ENCODE results near the gene FBXO21. TPM values are rescaled to one million over a fixed set of nuclear protein-coding genes. Genes with fewer than 3 reads are reported as not detected.

The FBXO21 gene
- total and polyA plus RNA-seq, 8 donors = 9.0 to 42.4 (median 24.8) TPM

DNA sequence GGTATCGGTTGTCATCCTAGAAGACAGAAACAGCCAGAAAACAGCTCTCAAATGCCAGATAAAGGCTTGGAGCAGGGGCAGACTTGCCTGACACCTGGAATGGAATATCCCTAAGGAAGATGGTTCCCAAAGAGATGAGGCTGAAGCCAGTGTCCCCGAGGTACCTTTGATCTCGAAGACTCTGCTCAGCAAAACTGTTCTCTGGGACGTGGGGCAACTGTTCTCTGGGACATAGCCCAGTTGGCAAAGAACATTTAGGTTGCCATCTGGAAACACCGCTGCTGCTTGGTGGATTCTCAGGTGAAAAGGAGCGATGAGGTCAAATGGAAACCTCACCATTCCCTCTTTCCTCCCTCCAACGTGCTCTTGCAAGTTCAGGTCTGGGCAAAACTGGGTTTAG is 27.9 kb upstream of the FBXO21 start:
- no peaks in the 10 kb centered on the region for H3K36me3 ChIP-seq
- no peak overlapping the region for H3K4me3 ChIP-seq
- H3K4me1 ChIP-seq = no peaks in the 10 kb centered on the region
- no peaks in the 10 kb centered on the region for H3K27me3 ChIP-seq
- no peak for ATAC-seq
- FAIRE-seq = no peak
- DNase-seq = no peak
- H3K27ac ChIP-seq = no peak overlapping the region
- no peaks in the 10 kb centered on the region for H3K9me3 ChIP-seq
- intact Hi-C loops (cut with DNase I) = loop anchor here (10.0 kb wide), 1 partner anchor 627 kb away; no protein-coding TSS in a partner anchor
- 82 to 88% methylated on average over 7 of the region's 7 CpGs for WGBS, 2 donors
- TF ChIP-seq CTCF (IDR thresholded peaks at IDR 0.05) = no peak

GRCh38 chr12:117216686-117217085 is 26.4 kb upstream of the FBXO21 start:
- DNase-seq (no peak), FAIRE-seq (no peak), ATAC-seq (no peak)
- no peak for TF ChIP-seq CTCF (IDR thresholded peaks at IDR 0.05)
- Histone ChIP-seq H3K27ac (no peak overlapping the region), H3K36me3 (no peaks in the 10 kb centered on the region), H3K4me3 (no peak overlapping the region), H3K4me1 (no peaks in the 10 kb centered on the region), H3K27me3 (no peaks in the 10 kb centered on the region), H3K9me3 (no peaks in the 10 kb centered on the region)
- intact Hi-C loops (cut with DNase I) = loop anchor here (10.0 kb wide), 1 partner anchor 628 kb away; no protein-coding TSS in a partner anchor
- WGBS, 2 donors = 82 to 93% methylated on average over 5 of the region's 5 CpGs

DNA sequence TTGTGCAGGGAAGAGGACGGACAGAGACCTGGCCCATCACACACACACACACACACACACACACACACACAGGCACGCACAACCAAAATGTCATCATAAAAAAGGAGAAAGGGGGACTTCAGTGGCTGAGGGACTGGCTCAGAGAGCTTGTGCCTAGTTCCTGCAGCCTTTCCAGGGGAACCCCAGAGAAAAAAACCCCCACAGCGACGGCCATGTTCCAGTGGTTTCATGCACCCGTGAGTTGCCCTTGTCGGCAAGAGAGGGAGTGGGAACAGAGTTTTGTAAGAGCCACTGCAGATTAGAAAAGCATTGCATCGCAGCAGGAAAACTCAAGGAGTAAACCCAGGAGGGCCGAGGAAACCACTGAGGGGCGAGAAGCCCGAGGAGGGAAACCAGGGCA is 24.5 kb upstream of the FBXO21 start:
- Histone ChIP-seq H3K27me3 (no peaks in the 10 kb centered on the region), H3K9me3 (no peaks in the 10 kb centered on the region), H3K4me3 (no peak overlapping the region), H3K4me1 (no peaks in the 10 kb centered on the region), H3K27ac (no peak overlapping the region), H3K36me3 (no peaks in the 10 kb centered on the region)
- ATAC-seq (no peak), FAIRE-seq (no peak), DNase-seq (no peak)
- WGBS, 2 donors = 84 to 85% methylated on average over 10 of the region's 10 CpGs
- no peak for TF ChIP-seq CTCF (IDR thresholded peaks at IDR 0.05)
- intact Hi-C loops (cut with DNase I) = loop anchor here (10.0 kb wide), 1 partner anchor 630 kb away; no protein-coding TSS in a partner anchor

DNA sequence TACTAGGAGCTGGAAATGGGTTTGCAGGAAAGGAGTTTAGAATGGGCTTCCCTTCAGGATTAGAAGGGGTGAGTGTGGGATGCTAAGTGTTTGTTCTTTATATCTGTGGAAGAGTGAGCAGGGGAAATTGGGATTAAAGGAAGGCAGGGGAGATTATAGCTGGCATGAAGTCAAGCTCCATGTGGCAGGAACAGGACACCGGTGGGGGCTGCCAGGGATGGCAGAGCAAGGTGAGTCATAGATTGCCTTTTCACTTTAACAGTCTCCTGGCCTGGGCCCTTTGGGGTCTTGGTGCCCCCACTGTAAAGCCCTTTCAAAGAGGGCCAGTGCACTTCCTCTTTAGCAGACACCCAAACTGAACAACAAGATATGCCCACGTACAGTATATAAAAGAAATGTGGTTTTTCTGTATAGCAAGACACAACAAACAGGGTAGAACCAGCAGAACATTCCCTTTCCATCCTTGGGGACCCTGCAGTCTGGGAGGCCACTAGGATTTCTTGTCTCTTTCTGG is 23.1 kb upstream of the FBXO21 start:
- peak in 1 of 4 donors; percentile 26 for ATAC-seq
- H3K27me3 ChIP-seq = no peaks in the 10 kb centered on the region
- intact Hi-C loops (cut with DNase I) = loop anchor here (10.0 kb wide), 1 partner anchor 631 kb away; no protein-coding TSS in a partner anchor
- no peak overlapping the region for H3K4me3 ChIP-seq
- no peak for DNase-seq
- TF ChIP-seq CTCF (IDR thresholded peaks at IDR 0.05) = no peak
- 29 to 34% methylated on average over 2 of the region's 2 CpGs for WGBS, 2 donors
- FAIRE-seq = no peak
- no peaks in the 10 kb centered on the region for H3K9me3 ChIP-seq
- no peaks in the 10 kb centered on the region for H3K36me3 ChIP-seq
- H3K27ac ChIP-seq = no peak overlapping the region
- H3K4me1 ChIP-seq = no peaks in the 10 kb centered on the region

DNA sequence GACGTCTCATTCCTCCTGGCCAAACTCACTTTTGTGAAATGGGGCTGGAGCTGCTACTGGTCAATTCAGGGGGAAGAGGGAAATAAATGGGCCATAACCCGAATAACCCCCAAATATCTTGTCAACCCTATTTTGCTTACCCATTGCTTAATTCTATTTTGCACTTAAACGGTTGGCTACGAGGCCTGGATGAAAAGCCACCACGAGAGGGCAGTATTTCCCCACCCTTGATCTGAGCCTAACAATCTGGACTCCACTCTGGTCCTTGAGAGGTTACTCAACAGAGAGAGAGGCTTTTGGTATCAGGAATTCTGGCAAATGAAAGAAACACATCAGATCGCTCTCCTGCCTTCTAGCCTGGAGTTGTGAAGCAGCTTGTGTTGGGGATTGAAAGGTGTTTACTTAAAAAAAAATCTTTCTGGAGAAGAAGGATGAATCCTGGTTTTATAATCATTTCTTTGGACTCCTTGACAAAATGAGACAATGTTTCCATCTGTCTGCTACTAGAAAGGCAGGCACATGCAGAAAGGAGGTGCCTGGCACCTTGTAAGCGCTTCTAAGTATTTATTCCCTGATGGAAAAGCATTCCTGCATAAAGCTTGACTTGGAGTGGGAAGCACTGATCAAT is 22.4 kb upstream of the FBXO21 start:
- peak; percentile 80 to 88 (median 83) for TF ChIP-seq CTCF (IDR thresholded peaks at IDR 0.05)
- Histone ChIP-seq H3K9me3 (no peaks in the 10 kb centered on the region), H3K36me3 (no peaks in the 10 kb centered on the region), H3K27me3 (no peaks in the 10 kb centered on the region), H3K27ac (no peak overlapping the region), H3K4me3 (no peak overlapping the region), H3K4me1 (no peaks in the 10 kb centered on the region)
- intact Hi-C loops (cut with DNase I) = loop anchor here (10.0 kb wide), 1 partner anchor 632 kb away; no protein-coding TSS in a partner anchor
- ATAC-seq (peak; percentile 74 to 95 (median 93)), FAIRE-seq (peak; percentile 43), DNase-seq (peak in 5 of 6 donors; percentile 45 to 80 (median 66))
- WGBS, 2 donors = 19 to 24% methylated on average over 7 of the region's 7 CpGs

Measured in pancreas (tissue), 10 donors.